WTC11 (cell line): ENCODE results near the gene ME2. TPM values are rescaled to one million over a fixed set of nuclear protein-coding genes. Genes with fewer than 3 reads are reported as not detected.

Source experiments
- ATAC-seq: fragments of 200-7000 bp; cut with Tn5 transposase; 2 replicates; pipeline ENCODE4 v1.10.0; 2021; ENCODE audit warnings: mild to moderate bottlenecking, moderate library complexity
- Bru-seq: library from RNA; stranded (reverse); fragments of 400-500 nt; gene quantifications from one replicate; lab custom pipeline; 2021; lab: Mats Ljungman, UMichigan
- CTCF ChIA-PET: fragments of 300-600 bp; sonication (Branson Sonifier 250); formaldehyde crosslinking; loops from one replicate; lab custom pipeline; 2021; ENCODE audit warnings: antibody characterized with exemption; lab: Charles Lee
- POLR2A ChIA-PET: fragments of 350-600 bp; sonication (Branson Sonifier 250); formaldehyde crosslinking; loops from one replicate; lab custom pipeline; 2021; ENCODE audit warnings: antibody characterized with exemption; lab: Charles Lee
- DNase-seq: peaks from one replicate; pipeline ENCODE4 v3.0.0; 2021; ENCODE audit warnings: low spot score
- H3K27ac Mint-ChIP-seq: 2 replicates; pipeline ENCODE4 v1.8.0; 2021; ENCODE audit warnings: mixed read lengths
- H3K27me3 Mint-ChIP-seq: 2 replicates; pipeline ENCODE4 v1.8.0; 2021; ENCODE audit warnings: low read depth, mild to moderate bottlenecking, moderate library complexity, mixed read lengths
- H3K36me3 Mint-ChIP-seq: 2 replicates; pipeline ENCODE4 v1.8.0; 2021; ENCODE audit warnings: mixed read lengths
- H3K4me1 Mint-ChIP-seq: 2 replicates; pipeline ENCODE4 v1.8.0; 2022; ENCODE audit warnings: mixed read lengths
- H3K4me3 Mint-ChIP-seq: 2 replicates; pipeline ENCODE4 v1.8.0; 2021; ENCODE audit warnings: mild to moderate bottlenecking, moderate library complexity, mixed read lengths
- H3K9me3 Mint-ChIP-seq: 2 replicates; pipeline ENCODE4 v1.8.0; 2021; ENCODE audit warnings: mixed read lengths
- ARID4B ChIP-seq: sonication (generic); formaldehyde crosslinking; IDR thresholded peaks from 2 replicates; pipeline ENCODE4 v1.8.0; 2023; ENCODE audit warnings: missing genetic modification reagents, mild to moderate bottlenecking, borderline replicate concordance
- E2F5 ChIP-seq: sonication (generic); formaldehyde crosslinking; IDR thresholded peaks from 2 replicates; pipeline ENCODE4 v1.8.1; 2022; ENCODE audit warnings: mild to moderate bottlenecking, moderate library complexity, missing genetic modification reagents
- FOXP1 ChIP-seq: sonication (generic); formaldehyde crosslinking; IDR thresholded peaks from 2 replicates; pipeline ENCODE4 v1.8.0; 2022; ENCODE audit warnings: missing genetic modification reagents, mild to moderate bottlenecking, moderate library complexity, borderline replicate concordance
- JAZF1 ChIP-seq: fragments of 250-450 bp; sonication (Bioruptor Pico); IDR thresholded peaks from 2 replicates; pipeline ENCODE4 v1.9.0; 2021; ENCODE audit warnings: moderate library complexity, mild to moderate bottlenecking, inconsistent platforms
- MXD4 ChIP-seq: fragments of 250-450 bp; sonication (Bioruptor Pico); IDR thresholded peaks from 2 replicates; pipeline ENCODE4 v1.8.0; 2021; ENCODE audit warnings: mild to moderate bottlenecking, moderate library complexity, borderline replicate concordance
- MYBL2 ChIP-seq: sonication (generic); formaldehyde crosslinking; IDR thresholded peaks from 2 replicates; pipeline ENCODE4 v1.8.1; 2023; ENCODE audit warnings: mild to moderate bottlenecking, moderate library complexity, missing genetic modification reagents
- NFATC4 ChIP-seq: fragments of 250-450 bp; sonication (Bioruptor Pico); IDR thresholded peaks from 2 replicates; pipeline ENCODE4 v1.9.0; 2021; ENCODE audit warnings: mild to moderate bottlenecking
- NFE2L1 ChIP-seq: sonication (generic); formaldehyde crosslinking; IDR thresholded peaks from 2 replicates; pipeline ENCODE4 v1.8.1; 2023; ENCODE audit warnings: missing genetic modification reagents
- NR3C1 ChIP-seq: sonication (generic); formaldehyde crosslinking; conservative IDR thresholded peaks from 2 replicates; pipeline ENCODE4 v1.8.1; 2023; ENCODE audit warnings: low read depth, mild to moderate bottlenecking, missing genetic modification reagents
- STAT6 ChIP-seq: sonication (generic); formaldehyde crosslinking; conservative IDR thresholded peaks from 2 replicates; pipeline ENCODE4 v1.8.1; 2023; ENCODE audit warnings: mild to moderate bottlenecking, low read depth, missing genetic modification reagents, moderate library complexity
- TEAD1 ChIP-seq: sonication (generic); formaldehyde crosslinking; IDR thresholded peaks from 2 replicates; pipeline ENCODE4 v1.8.0; 2022; ENCODE audit warnings: mild to moderate bottlenecking, missing genetic modification reagents
- ZBTB21 ChIP-seq: sonication (generic); formaldehyde crosslinking; IDR thresholded peaks from 2 replicates; pipeline ENCODE4 v1.8.1; 2023; ENCODE audit warnings: mild to moderate bottlenecking, missing genetic modification reagents, borderline replicate concordance
- ZMAT4 ChIP-seq: fragments of 250-450 bp; sonication (Bioruptor Pico); IDR thresholded peaks from 2 replicates; pipeline ENCODE4 v1.9.0; 2021; ENCODE audit warnings: mild to moderate bottlenecking
- ZNF138 ChIP-seq: sonication (generic); formaldehyde crosslinking; conservative IDR thresholded peaks from 2 replicates; pipeline ENCODE4 v1.8.1; 2022; ENCODE audit warnings: mild to moderate bottlenecking, moderate library complexity, missing genetic modification reagents
- ZNF281 ChIP-seq: sonication (generic); formaldehyde crosslinking; IDR thresholded peaks from 2 replicates; pipeline ENCODE4 v1.8.0; 2023; ENCODE audit warnings: mild to moderate bottlenecking, missing genetic modification reagents
- ZNF416 ChIP-seq: fragments of 250-450 bp; sonication (Bioruptor Pico); IDR thresholded peaks from 2 replicates; pipeline ENCODE4 v1.9.0; 2021; ENCODE audit warnings: mild to moderate bottlenecking, inconsistent platforms
- ZNF532 ChIP-seq: fragments of 250-450 bp; sonication (Bioruptor Pico); IDR thresholded peaks from 2 replicates; pipeline ENCODE4 v1.9.0; 2021; ENCODE audit warnings: mild to moderate bottlenecking, borderline replicate concordance
- long read RNA-seq, 3 experiments: library from RNA in 1 of 3; library from capped mRNA in 1 of 3; library from polyadenylated mRNA in 1 of 3; unstranded in 2 of 3; stranded (forward) in 1 of 3; transcript quantifications; one replicate each; pipeline ENCODE4 v2.0.0, GENCODE V29; 2021
- total RNA-seq: library from RNA; stranded (reverse); gene quantifications from 3 replicates; pipeline ENCODE4 v1.2.3, GENCODE V29; 2021

ME2 gene
- total RNA-seq (51.9 to 57.0 TPM (median 53.5 TPM) in 3 replicates), Bru-seq, nascent RNA (percentile 80 among the genes with signal in this experiment)
- long read RNA-seq, experiment 1, full-length matches to known transcripts = 188 of 215 reads
- long read RNA-seq, experiment 1, partial matches to known transcripts = 15 of 215 reads
- long read RNA-seq, experiment 1, other reads (novel, unspliced or antisense) = 12 of 215 reads
- long read RNA-seq, experiment 2, full-length matches to known transcripts = 28 of 84 reads
- long read RNA-seq, experiment 2, partial matches to known transcripts = 15 of 84 reads
- long read RNA-seq, experiment 2, other reads (novel, unspliced or antisense) = 41 of 84 reads
- long read RNA-seq, experiment 3, full-length matches to known transcripts = 8 of 19 reads
- long read RNA-seq, experiment 3, partial matches to known transcripts = 3 of 19 reads
- long read RNA-seq, experiment 3, other reads (novel, unspliced or antisense) = 8 of 19 reads

- H3K9me3 Mint-ChIP-seq = no peaks in the 10 kb centered on the region
- ChIA-PET CTCF (interaction anchor here (1.0 to 1.6 kb wide), 6 partner anchors 12 to 173 kb away, joined by 3 to 6 read pairs (median 4); partner anchors contain the start of gene SMAD4), POLR2A (interaction anchor here (0.5 to 1.9 kb wide), 10 partner anchors 9 to 287 kb away, joined by 3 to 12 read pairs (median 5); partner anchors contain the start of genes ELAC1 and SMAD4)
- H3K4me3 Mint-ChIP-seq = peak within 1 kb of the TSS; percentile 89
- DNase-seq (peak; percentile 90), ATAC-seq (peak; percentile 98)
- peaks cover 20% of the 10 kb centered on the region for H3K4me1 Mint-ChIP-seq
- 0 out of 2 replicates have a peak, but pooled peaks cover 3% of the 10 kb centered on the region for H3K36me3 Mint-ChIP-seq
- H3K27me3 Mint-ChIP-seq = no peaks in the 10 kb centered on the region
- H3K27ac Mint-ChIP-seq = peak within 1 kb of the TSS; percentile 94
- TF ChIP-seq ZNF416 (no peak), ZNF281 (CRISPR knock-in tag) (no peak), ZMAT4 (CRISPR knock-in tag) (no peak), MXD4 (no peak), JAZF1 (no peak), ZBTB21 (CRISPR knock-in tag) (peak; percentile 76; the same call in 1 of the 2 replicates), ZNF532 (CRISPR knock-in tag) (no peak), ZNF138 (CRISPR knock-in tag) (peak; percentile 72; the same call in 1 of the 2 replicates), FOXP1 (CRISPR knock-in tag) (peak; percentile 84; the same call in 1 of the 2 replicates), ARID4B (CRISPR knock-in tag) (peak; percentile 63; the same call in 1 of the 2 replicates), E2F5 (CRISPR knock-in tag) (peak; percentile 48; the same call in 1 of the 2 replicates), NFE2L1 (CRISPR knock-in tag) (peak; percentile 60; the same call in 1 of the 2 replicates), TEAD1 (CRISPR knock-in tag) (peak; percentile 19), STAT6 (0 out of 2 replicates have a peak, but pooled peaks have one; percentile 35), NR3C1 (CRISPR knock-in tag) (0 out of 2 replicates have a peak, but pooled peaks have one; percentile 66), NFATC4 (CRISPR knock-in tag) (no peak), MYBL2 (0 out of 2 replicates have a peak, but pooled peaks have one; percentile 2)
Measured at GRCh38 chr18:50878345-50879301, at the start of gene ME2. Gene ME2, plus strand, starts transcription at chr18:50879118. Its CDS starts 16,703 bp downstream, at chr18:50895821.
